Measurements from ENCODE around the gene CHD6.

- TF ChIP-seq POLR2A (IDR thresholded peaks at IDR 0.05) (no peak), POLR2AphosphoS5 (IDR thresholded peaks at IDR 0.05) (no peak), EP300 (IDR thresholded peaks at IDR 0.05) (no peak)
- TF ChIP-seq, protein P1, sequence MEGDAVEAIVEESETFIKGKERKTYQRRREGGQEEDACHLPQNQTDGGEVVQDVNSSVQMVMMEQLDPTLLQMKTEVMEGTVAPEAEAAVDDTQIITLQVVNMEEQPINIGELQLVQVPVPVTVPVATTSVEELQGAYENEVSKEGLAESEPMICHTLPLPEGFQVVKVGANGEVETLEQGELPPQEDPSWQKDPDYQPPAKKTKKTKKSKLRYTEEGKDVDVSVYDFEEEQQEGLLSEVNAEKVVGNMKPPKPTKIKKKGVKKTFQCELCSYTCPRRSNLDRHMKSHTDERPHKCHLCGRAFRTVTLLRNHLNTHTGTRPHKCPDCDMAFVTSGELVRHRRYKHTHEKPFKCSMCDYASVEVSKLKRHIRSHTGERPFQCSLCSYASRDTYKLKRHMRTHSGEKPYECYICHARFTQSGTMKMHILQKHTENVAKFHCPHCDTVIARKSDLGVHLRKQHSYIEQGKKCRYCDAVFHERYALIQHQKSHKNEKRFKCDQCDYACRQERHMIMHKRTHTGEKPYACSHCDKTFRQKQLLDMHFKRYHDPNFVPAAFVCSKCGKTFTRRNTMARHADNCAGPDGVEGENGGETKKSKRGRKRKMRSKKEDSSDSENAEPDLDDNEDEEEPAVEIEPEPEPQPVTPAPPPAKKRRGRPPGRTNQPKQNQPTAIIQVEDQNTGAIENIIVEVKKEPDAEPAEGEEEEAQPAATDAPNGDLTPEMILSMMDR (IDR thresholded peaks at IDR 0.05): no peak
These were observed 138.0 kb downstream of the CHD6 start for GRCh38 chr20:41480054-41480770.

Data from sigmoid colon (tissue), 4 donors.